Loucy (cell line): ENCODE results near the gene DEXI.

Source experiments
- EZH2phosphoT487 ChIP-seq: fragments of 200-600 bp; IDR thresholded peaks from 2 replicates; pipeline ENCODE4 v1.6.1; 2018; ENCODE audit warnings: antibody characterized with exemption, mild to moderate bottlenecking, moderate library complexity, borderline replicate concordance
- TF ChIP-seq, protein P1 (sequence below): fragments of 200-600 bp; sonication (generic); conservative IDR thresholded peaks from 2 replicates; pipeline ENCODE4 v1.5.1; 2014; ENCODE audit warnings: mild to moderate bottlenecking, antibody characterized with exemption, low read length

DNA sequence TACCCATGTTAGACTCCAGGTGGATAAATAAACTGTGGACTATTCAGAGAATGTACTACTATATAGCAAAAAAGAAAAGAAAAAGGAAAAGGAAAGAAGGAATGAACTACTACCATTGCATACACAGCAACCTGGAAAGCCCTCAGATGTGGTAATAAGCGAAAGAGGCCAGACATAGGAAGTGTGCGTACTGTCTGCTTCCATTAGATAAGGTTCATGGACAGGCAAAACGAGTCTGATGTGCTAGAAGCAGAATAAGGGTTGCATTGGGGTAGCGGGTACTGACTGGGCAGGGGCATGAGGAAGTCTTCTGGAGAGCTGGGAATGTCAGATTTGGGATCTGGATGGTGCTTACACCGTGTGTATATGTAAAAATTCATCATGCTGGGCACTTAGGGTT, 23.9 kb upstream of the DEXI start:
- TF ChIP-seq, protein P1, sequence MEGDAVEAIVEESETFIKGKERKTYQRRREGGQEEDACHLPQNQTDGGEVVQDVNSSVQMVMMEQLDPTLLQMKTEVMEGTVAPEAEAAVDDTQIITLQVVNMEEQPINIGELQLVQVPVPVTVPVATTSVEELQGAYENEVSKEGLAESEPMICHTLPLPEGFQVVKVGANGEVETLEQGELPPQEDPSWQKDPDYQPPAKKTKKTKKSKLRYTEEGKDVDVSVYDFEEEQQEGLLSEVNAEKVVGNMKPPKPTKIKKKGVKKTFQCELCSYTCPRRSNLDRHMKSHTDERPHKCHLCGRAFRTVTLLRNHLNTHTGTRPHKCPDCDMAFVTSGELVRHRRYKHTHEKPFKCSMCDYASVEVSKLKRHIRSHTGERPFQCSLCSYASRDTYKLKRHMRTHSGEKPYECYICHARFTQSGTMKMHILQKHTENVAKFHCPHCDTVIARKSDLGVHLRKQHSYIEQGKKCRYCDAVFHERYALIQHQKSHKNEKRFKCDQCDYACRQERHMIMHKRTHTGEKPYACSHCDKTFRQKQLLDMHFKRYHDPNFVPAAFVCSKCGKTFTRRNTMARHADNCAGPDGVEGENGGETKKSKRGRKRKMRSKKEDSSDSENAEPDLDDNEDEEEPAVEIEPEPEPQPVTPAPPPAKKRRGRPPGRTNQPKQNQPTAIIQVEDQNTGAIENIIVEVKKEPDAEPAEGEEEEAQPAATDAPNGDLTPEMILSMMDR, result no peak
- no peak for TF ChIP-seq EZH2phosphoT487
